Mucosa of descending colon (tissue), 3 donors: ENCODE measurements around the gene METTL8. TPM values are rescaled to one million over a fixed set of nuclear protein-coding genes. Genes with fewer than 3 reads are reported as not detected.

Experiments used
- ATAC-seq: fragments of 200-7000 bp; cut with Tn5 transposase; one replicate; pipeline ENCODE4 v1.9.1; 2020; ENCODE audit warnings: mild to moderate bottlenecking, moderate library complexity
- DNase-seq, 3 donors: peaks; one replicate each; pipeline ENCODE4 v3.0.0-alpha.2; 2020
- H3K36me3 ChIP-seq: fragments of 200-600 bp; one replicate; pipeline ENCODE4 v1.8.0; 2021; ENCODE audit warnings: low read depth, mild to moderate bottlenecking
- H3K4me1 ChIP-seq: fragments of 200-600 bp; one replicate; pipeline ENCODE4 v1.8.0; 2021; ENCODE audit warnings: low read depth, mild to moderate bottlenecking
- H3K4me3 ChIP-seq: fragments of 200-600 bp; one replicate; pipeline ENCODE4 v1.8.0; 2021; ENCODE audit warnings: mild to moderate bottlenecking
- H3K9me3 ChIP-seq: fragments of 200-600 bp; one replicate; pipeline ENCODE4 v1.8.0; 2021; ENCODE audit warnings: mild to moderate bottlenecking
- intact Hi-C, 2 donors: fragments of 100-400 bp; cut with DNase I in 1 of 2; cut with micrococcal nuclease in 1 of 2; formaldehyde crosslinking; loops; one replicate each; pipeline versions ENCODE4 v1.11.0 to v1.11.1; 2022; cut with DNase I, micrococcal nuclease
- total RNA-seq, 3 donors: library from RNA; stranded (reverse); fragmentation: NEBNext Ultra II Directional in 2 of 3; extraction: Animal tissue kit (Norgen Biotek cat#: 25700) in 2 of 3; gene quantifications; one replicate each; pipeline versions ENCODE4 v1.2.1 to v1.2.4, GENCODE V29; 2021 to 2023
- TF ChIP-seq, protein P1 (sequence below): fragments of 200-600 bp; IDR thresholded peaks from one replicate; pipeline ENCODE4 v1.8.0; 2022; ENCODE audit warnings: antibody characterized with exemption, mild to moderate bottlenecking
- donor health status: DM: no; HTN: no; CAD: no; lungs with moderate emphysema.
- donor health status: DM: no; HTN: no; CAD: no.
- donor health status: DM: no; HTN: yes; CAD: no.

Gene METTL8
- total RNA-seq, 3 donors from 2014 or later = 15.9 to 44.9 (median 20.7) TPM

DNA sequence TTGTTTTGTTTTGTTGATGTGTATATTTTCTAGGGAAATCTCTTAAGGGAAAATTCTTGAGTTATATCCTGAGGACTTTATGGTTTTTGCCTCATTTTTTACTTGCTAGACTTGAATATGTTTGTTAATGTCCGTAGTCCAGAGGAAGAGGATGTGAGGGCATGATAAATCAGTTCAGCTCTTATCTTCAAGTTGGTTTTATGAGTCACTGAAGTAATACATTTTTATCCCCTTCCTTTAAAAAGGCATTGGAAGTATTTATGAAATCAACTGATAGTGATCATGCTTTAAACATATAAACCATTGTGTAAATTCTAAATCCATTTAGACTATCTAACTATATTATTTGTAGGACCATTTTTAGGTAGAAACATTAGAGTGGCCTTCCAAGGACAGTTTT, 44.6 kb upstream of the METTL8 start:
- no peaks in the 10 kb centered on the region for H3K36me3 ChIP-seq
- H3K4me3 ChIP-seq = no peak overlapping the region
- intact Hi-C loops = no loop called here
- H3K4me1 ChIP-seq = no peaks in the 10 kb centered on the region
- TF ChIP-seq, protein P1, sequence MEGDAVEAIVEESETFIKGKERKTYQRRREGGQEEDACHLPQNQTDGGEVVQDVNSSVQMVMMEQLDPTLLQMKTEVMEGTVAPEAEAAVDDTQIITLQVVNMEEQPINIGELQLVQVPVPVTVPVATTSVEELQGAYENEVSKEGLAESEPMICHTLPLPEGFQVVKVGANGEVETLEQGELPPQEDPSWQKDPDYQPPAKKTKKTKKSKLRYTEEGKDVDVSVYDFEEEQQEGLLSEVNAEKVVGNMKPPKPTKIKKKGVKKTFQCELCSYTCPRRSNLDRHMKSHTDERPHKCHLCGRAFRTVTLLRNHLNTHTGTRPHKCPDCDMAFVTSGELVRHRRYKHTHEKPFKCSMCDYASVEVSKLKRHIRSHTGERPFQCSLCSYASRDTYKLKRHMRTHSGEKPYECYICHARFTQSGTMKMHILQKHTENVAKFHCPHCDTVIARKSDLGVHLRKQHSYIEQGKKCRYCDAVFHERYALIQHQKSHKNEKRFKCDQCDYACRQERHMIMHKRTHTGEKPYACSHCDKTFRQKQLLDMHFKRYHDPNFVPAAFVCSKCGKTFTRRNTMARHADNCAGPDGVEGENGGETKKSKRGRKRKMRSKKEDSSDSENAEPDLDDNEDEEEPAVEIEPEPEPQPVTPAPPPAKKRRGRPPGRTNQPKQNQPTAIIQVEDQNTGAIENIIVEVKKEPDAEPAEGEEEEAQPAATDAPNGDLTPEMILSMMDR = no peak
- no peaks in the 10 kb centered on the region for H3K9me3 ChIP-seq
- peak; percentile 55 for ATAC-seq
- DNase-seq = no peak

DNA sequence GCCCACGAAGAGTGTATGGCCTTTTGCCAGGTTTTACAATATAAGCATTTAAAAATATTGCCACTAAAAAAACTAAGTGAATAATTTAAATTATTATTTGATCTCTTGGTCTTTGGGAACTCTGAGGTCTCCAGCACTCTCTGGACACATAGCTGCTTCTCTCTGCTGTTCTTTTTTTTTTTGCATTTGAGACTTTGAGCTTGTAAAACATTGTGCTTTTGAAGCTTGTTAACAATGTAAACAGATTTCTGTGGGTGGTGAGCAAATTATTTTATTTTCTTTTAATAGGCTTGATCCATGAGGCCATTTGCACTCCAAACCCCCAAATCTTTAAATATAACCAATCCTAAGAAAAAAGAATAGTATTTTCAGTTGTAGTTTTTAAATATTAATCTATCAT, 42.2 kb upstream of the METTL8 start:
- no peak overlapping the region for H3K4me3 ChIP-seq
- no peaks in the 10 kb centered on the region for H3K36me3 ChIP-seq
- TF ChIP-seq, protein P1 = no peak
- intact Hi-C loops = no loop called here
- no peaks in the 10 kb centered on the region for H3K4me1 ChIP-seq
- DNase-seq (no peak), ATAC-seq (no peak)
- H3K9me3 ChIP-seq = no peaks in the 10 kb centered on the region

DNA sequence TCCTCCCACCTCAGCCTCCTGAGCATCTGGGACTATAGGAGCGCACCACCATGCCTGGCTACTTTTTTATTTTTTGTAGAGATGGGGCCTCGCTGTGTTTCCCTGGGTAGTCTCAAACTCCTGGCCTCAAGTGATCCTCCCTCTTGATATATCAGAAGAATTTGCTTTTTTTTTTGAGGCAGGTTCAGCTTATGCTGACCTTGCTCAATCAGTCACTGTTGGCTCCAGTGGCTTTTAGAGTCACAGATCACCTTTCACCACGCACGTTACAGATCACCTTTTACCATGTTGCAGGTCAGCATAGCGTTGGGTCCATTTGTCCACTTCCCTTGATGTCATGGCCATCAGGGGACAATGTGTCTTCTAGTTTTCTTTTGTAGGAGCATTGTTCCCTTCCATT, 36.3 kb upstream of the METTL8 start:
- Histone ChIP-seq H3K4me3 (no peak overlapping the region), H3K36me3 (no peaks in the 10 kb centered on the region), H3K4me1 (no peaks in the 10 kb centered on the region), H3K9me3 (no peaks in the 10 kb centered on the region)
- intact Hi-C loops = no loop called here
- no peak for DNase-seq
- no peak for ATAC-seq
- TF ChIP-seq, protein P1 = no peak

DNA sequence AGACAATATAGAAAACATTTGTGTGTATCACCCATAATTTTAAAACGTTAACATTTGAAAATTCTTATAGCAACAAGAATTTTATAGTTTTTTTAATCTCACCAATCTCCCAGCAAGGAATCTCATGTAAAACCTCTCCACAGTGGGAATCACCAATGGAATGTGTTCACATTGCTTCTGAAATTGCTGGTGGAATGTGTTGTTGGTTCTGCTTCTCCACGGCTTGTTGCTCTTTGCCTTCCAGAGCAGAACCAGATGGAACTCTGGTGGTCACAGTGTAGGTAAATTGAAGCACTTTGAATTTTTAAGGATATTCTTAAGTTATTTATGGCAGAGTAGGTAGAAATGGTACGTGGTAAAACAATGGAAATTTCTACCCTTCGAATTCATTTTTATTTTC, 35.4 kb upstream of the METTL8 start:
- Histone ChIP-seq H3K4me3 (no peak overlapping the region), H3K9me3 (no peaks in the 10 kb centered on the region), H3K4me1 (no peaks in the 10 kb centered on the region), H3K36me3 (no peaks in the 10 kb centered on the region)
- intact Hi-C loops = no loop called here
- ATAC-seq (no peak), DNase-seq (no peak)
- TF ChIP-seq, protein P1 = no peak

DNA sequence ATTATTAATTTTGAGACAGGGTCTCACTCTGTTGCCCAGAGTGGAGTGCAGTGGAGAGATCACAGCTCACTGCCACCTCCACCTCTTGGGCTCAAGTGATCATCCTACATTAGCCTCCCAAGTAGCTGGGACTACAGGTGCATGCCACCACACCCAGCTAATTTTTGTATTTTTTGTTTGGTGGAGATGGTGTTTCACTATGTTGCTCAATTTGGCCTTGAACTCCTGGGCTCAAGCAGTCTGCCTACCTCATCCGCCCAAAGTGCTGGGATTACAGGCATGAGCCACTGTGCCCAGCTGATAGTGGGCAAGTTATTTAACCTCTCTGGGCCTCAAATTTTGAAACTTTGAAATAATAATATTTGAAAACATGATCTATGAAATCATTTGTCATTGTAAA, 26.7 kb upstream of the METTL8 start:
- no peaks in the 10 kb centered on the region for H3K36me3 ChIP-seq
- DNase-seq (no peak), ATAC-seq (no peak)
- H3K4me1 ChIP-seq = no peaks in the 10 kb centered on the region
- intact Hi-C loops = no loop called here
- no peak overlapping the region for H3K4me3 ChIP-seq
- TF ChIP-seq, protein P1 = no peak
- H3K9me3 ChIP-seq = peaks cover 6% of the 10 kb centered on the region

DNA sequence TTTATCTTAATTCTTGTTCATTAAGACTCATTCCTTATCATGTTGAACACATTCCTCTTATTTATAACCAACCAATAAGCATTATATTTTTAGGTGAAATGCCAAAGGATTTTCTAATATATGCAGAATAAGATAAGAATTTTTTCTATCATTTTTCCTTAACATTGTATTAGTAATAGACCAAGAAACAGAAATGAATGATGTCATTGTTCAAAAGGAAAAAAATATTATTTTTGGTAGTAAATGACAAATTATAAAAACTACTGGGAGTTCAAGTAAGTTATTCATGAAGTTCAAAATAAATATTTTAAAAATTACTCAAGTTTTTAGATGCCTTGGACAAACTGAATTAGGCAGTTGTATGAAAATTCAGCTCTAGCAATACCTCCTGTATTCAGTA, 25.7 kb upstream of the METTL8 start:
- intact Hi-C loops = no loop called here
- Histone ChIP-seq H3K4me1 (no peaks in the 10 kb centered on the region), H3K4me3 (no peak overlapping the region), H3K9me3 (peaks cover 6% of the 10 kb centered on the region), H3K36me3 (no peaks in the 10 kb centered on the region)
- no peak for DNase-seq
- ATAC-seq = no peak
- TF ChIP-seq, protein P1 = no peak
